Mesothelial cell of epicardium (in vitro differentiated cells): ENCODE results near the gene SNX19. TPM values are rescaled to one million over a fixed set of nuclear protein-coding genes. Genes with fewer than 3 reads are reported as not detected.
"Not testable (repeated sequence)": the region's sequence is repeated elsewhere in the genome, so short reads cannot be mapped to it uniquely, and the experiment has no call there.

Source experiments
- DNase-seq, 2 experiments: peaks; one replicate each; pipeline ENCODE4 v3.0.0; 2021; ENCODE audit warnings: low spot score in 2 of 2; ENCODE audit not compliant: unreplicated experiment in 2 of 2
- H3K27ac Mint-ChIP-seq: 2 replicates; pipeline ENCODE4 v1.8.0; 2021; ENCODE audit warnings: mixed read lengths
- H3K27me3 Mint-ChIP-seq: 2 replicates; pipeline ENCODE4 v1.8.0; 2021; ENCODE audit warnings: low read depth, mixed read lengths
- H3K36me3 Mint-ChIP-seq: 2 replicates; pipeline ENCODE4 v1.8.0; 2021; ENCODE audit warnings: mixed read lengths
- H3K4me1 Mint-ChIP-seq: 2 replicates; pipeline ENCODE4 v1.8.0; 2021; ENCODE audit warnings: mixed read lengths
- H3K4me3 Mint-ChIP-seq: 2 replicates; pipeline ENCODE4 v1.8.0; 2021; ENCODE audit warnings: mild to moderate bottlenecking, moderate library complexity, mixed read lengths
- H3K9me3 Mint-ChIP-seq: 2 replicates; pipeline ENCODE4 v1.8.0; 2021; ENCODE audit warnings: mixed read lengths
- total RNA-seq: library from RNA; stranded (reverse); gene quantifications from 3 replicates; pipeline ENCODE4 v1.2.1, GENCODE V29; 2021
- TF ChIP-seq, protein P1 (sequence below): fragments of 200-600 bp; sonication (generic); IDR thresholded peaks from one replicate; pipeline ENCODE4 v1.5.0; 2021; ENCODE audit warnings: antibody characterized with exemption; ENCODE audit not compliant: unreplicated experiment

SNX19 gene
- total RNA-seq, 1 donor from 2014 or later: 60.1 TPM

DNA sequence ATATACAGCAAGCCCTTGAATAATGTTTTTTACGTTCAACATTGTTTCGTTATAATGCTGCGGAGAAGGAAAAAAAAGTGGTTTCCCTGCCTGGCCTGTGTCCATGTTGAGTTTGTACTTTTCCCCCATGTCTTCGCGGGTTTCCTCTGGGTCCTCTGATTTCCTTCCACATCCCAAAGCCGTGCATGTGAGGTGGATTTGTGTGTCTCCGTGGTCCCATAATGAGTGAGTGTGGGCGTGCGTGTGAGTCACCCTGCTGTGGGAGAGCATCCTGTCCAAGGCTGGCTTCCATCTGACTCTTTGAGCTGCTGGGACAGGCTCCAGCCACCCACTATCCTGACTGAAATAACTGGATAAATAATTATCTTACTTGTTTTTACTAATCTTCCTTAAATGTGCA is 29.6 kb upstream of the SNX19 start:
- no peaks in the 10 kb centered on the region for H3K4me1 Mint-ChIP-seq
- TF ChIP-seq, protein P1, sequence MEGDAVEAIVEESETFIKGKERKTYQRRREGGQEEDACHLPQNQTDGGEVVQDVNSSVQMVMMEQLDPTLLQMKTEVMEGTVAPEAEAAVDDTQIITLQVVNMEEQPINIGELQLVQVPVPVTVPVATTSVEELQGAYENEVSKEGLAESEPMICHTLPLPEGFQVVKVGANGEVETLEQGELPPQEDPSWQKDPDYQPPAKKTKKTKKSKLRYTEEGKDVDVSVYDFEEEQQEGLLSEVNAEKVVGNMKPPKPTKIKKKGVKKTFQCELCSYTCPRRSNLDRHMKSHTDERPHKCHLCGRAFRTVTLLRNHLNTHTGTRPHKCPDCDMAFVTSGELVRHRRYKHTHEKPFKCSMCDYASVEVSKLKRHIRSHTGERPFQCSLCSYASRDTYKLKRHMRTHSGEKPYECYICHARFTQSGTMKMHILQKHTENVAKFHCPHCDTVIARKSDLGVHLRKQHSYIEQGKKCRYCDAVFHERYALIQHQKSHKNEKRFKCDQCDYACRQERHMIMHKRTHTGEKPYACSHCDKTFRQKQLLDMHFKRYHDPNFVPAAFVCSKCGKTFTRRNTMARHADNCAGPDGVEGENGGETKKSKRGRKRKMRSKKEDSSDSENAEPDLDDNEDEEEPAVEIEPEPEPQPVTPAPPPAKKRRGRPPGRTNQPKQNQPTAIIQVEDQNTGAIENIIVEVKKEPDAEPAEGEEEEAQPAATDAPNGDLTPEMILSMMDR: no peak
- no peak for DNase-seq
- no peaks in the 10 kb centered on the region for H3K36me3 Mint-ChIP-seq
- H3K4me3 Mint-ChIP-seq: no peak overlapping the region
- no peak overlapping the region for H3K27ac Mint-ChIP-seq
- H3K27me3 Mint-ChIP-seq: peaks cover 45% of the 10 kb centered on the region
- H3K9me3 Mint-ChIP-seq: peaks cover 1% of the 10 kb centered on the region

DNA sequence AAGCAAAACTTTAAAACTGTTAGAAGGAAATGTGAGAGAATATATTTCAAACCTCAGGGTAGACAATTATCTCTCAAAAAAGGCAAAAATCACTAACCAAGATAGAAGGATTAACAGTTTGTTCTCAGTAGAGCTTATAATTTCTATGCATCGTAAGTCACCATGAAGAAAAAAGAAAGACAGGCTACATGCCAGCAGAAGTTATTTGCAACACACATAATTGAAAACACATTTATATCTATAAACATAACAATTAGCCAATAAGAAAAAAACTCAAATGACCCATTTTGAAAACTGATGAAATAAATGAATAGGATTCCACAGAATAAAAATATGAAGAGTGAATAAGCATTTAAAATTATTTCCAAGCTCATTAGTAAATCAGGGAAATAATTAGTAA is 24.4 kb upstream of the SNX19 start:
- H3K27me3 Mint-ChIP-seq: peaks cover 40% of the 10 kb centered on the region
- H3K27ac Mint-ChIP-seq: no peak overlapping the region
- H3K4me3 Mint-ChIP-seq: no peak overlapping the region
- H3K9me3 Mint-ChIP-seq: peaks cover 7% of the 10 kb centered on the region
- no peak for DNase-seq
- no peaks in the 10 kb centered on the region for H3K4me1 Mint-ChIP-seq
- TF ChIP-seq, protein P1: no peak
- no peaks in the 10 kb centered on the region for H3K36me3 Mint-ChIP-seq

DNA sequence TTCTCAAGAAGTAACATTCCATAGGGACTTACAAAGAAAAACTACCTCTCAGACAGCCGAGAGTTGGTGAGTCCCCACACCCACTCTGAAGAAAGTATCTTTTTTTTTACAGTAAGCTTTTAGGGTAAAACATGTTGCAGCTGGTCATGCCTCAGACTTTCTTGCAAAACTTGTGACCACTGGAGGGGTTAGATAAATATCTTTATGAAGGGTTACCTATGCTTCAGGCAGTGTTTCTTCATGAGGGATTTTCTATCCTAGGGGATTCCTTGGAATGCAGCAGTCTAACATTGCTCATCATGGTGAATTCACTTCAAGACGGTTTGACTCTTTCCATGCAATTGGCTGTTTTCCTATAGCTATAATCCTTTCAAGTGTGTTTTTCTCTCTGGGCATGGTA is 20.8 kb upstream of the SNX19 start:
- no peaks in the 10 kb centered on the region for H3K4me1 Mint-ChIP-seq
- peaks cover 12% of the 10 kb centered on the region for H3K9me3 Mint-ChIP-seq
- H3K4me3 Mint-ChIP-seq: no peak overlapping the region
- peaks cover 27% of the 10 kb centered on the region for H3K27me3 Mint-ChIP-seq
- no peak overlapping the region for H3K27ac Mint-ChIP-seq
- H3K36me3 Mint-ChIP-seq: no peaks in the 10 kb centered on the region
- no peak for DNase-seq
- TF ChIP-seq, protein P1: no peak

DNA sequence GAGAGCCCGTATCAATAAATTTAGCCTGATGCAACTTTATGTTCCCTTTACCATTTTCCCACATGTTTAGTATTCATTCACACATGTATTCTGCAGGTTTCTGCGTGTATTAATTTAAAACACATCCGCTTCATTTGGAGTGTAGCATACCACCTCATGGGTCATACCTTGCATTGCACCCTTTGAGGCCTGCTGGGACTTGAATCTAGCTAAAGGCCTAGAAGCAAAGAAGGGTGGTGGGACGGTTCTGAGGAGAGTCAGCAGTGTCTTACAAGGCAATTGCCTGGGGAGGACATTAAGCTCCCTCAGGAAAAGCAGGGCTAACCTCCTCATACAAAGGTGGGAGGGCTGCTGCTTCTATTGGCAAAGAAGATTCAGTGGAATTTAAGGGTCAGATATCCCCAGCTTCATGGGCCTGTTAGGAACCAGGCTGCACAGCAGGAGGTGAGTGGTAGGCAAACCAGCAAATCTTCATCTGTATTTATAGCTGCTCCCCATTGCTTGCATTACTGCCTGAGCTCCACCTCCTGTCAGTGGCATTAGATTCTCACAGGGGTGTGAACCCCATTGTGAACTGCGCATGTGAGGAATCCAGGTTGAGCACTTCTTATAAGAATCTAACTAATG is 15.9 kb upstream of the SNX19 start:
- H3K27ac Mint-ChIP-seq: no peak overlapping the region
- H3K27me3 Mint-ChIP-seq: peaks cover 14% of the 10 kb centered on the region
- H3K4me1 Mint-ChIP-seq: no peaks in the 10 kb centered on the region
- DNase-seq: no peak
- TF ChIP-seq, protein P1: no peak
- H3K36me3 Mint-ChIP-seq: no peaks in the 10 kb centered on the region
- H3K9me3 Mint-ChIP-seq: peaks cover 7% of the 10 kb centered on the region
- H3K4me3 Mint-ChIP-seq: no peak overlapping the region

DNA sequence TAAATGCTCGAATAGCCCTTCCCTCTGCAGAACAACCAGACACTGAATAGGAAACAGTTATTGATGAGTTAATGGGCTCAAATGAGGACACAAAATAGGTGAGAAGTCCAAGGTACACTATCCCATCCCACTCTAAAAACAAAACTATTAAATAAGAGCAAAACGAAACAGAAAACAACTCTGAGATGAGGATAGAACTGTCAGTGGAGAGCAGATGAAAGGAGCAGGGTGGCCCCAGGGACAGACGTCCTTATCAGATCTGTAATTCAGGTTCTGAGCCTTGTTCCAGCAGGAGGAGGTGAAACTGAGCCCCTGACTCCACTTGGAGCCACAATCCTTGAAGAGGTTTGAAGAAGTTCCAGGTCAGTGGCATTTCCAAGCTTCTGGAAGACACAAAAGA is 8.5 kb upstream of the SNX19 start:
- TF ChIP-seq, protein P1: no peak
- Mint-ChIP-seq H3K36me3 (no peaks in the 10 kb centered on the region), H3K4me3 (no peak overlapping the region), H3K4me1 (no peaks in the 10 kb centered on the region), H3K27me3 (peaks cover 49% of the 10 kb centered on the region), H3K9me3 (no peaks in the 10 kb centered on the region), H3K27ac (no peak overlapping the region)
- no peak for DNase-seq

DNA sequence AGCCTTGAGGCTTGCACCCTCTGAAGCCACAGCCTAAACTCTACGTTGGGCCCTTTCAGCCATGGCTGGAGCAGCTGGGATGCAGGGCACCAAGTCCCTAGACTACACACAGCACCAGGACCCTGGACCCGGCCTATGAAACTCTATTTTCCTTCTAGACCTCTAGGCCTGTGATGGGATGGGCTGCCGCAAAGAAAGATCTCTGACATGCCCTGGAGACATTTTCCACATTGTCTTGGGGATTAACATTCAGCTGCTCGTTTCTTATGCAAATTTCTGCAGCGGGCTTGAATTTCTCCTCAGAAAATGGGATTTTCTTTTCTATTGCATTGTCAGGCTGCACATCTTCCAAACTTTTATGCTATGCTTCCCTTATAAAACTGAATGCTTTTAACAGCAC is 4.3 kb upstream of the SNX19 start:
- not testable (repeated sequence) for H3K4me1 Mint-ChIP-seq, H3K27ac Mint-ChIP-seq, H3K36me3 Mint-ChIP-seq, H3K9me3 Mint-ChIP-seq, DNase-seq, H3K4me3 Mint-ChIP-seq
- H3K27me3 Mint-ChIP-seq: peaks cover 62% of the 10 kb centered on the region
